HL-60 (cell line): Measurements from ENCODE around the gene ITGBL1.

ENCODE experiments used
- DNase-seq, 2 experiments: peaks; one replicate each; pipeline ENCODE4 v3.0.0-alpha.2; 2010 to 2020; ENCODE audit warnings: low read depth in 1 of 2, low spot score in 1 of 2
- H3K27ac ChIP-seq: fragments of 250-450 bp; sonication (Bioruptor Pico); replicated peaks from 2 replicates; pipeline ENCODE4 v1.5.1; 2020; ENCODE audit warnings: mild to moderate bottlenecking, moderate library complexity
- H3K27me3 ChIP-seq: fragments of 250-450 bp; sonication (Bioruptor Pico); 2 replicates; pipeline ENCODE4 v1.5.1; 2021; ENCODE audit warnings: mild to moderate bottlenecking, moderate library complexity; ENCODE audit not compliant: insufficient read depth, poor library complexity, severe bottlenecking
- H3K4me3 ChIP-seq: replicated peaks from 2 replicates; pipeline ENCODE4 v1.5.1; 2011; ENCODE audit warnings: mild to moderate bottlenecking, control low read depth, low read length; ENCODE audit not compliant: insufficient read depth
- GABPA ChIP-seq: IDR thresholded peaks from 2 replicates; pipeline ENCODE4 v1.6.1; 2012; ENCODE audit warnings: low read depth
- POLR2AphosphoS5 ChIP-seq: IDR thresholded peaks from 2 replicates; pipeline ENCODE4 v1.6.1; 2012; ENCODE audit warnings: low read depth
- SPI1 ChIP-seq: IDR thresholded peaks from 2 replicates; pipeline ENCODE4 v1.6.1; 2012; ENCODE audit warnings: low read depth, mild to moderate bottlenecking, borderline replicate concordance
- TF ChIP-seq, protein P1 (sequence below): IDR thresholded peaks from one replicate; pipeline ENCODE4 v1.5.1; 2011; ENCODE audit warnings: low read length, control low read depth, inconsistent platforms; ENCODE audit not compliant: insufficient read depth
- TF ChIP-seq, protein P2 (sequence below): IDR thresholded peaks from 2 replicates; pipeline ENCODE4 v1.6.1; 2012; ENCODE audit warnings: low read depth; ENCODE audit not compliant: insufficient replicate concordance

Gene ITGBL1

DNA sequence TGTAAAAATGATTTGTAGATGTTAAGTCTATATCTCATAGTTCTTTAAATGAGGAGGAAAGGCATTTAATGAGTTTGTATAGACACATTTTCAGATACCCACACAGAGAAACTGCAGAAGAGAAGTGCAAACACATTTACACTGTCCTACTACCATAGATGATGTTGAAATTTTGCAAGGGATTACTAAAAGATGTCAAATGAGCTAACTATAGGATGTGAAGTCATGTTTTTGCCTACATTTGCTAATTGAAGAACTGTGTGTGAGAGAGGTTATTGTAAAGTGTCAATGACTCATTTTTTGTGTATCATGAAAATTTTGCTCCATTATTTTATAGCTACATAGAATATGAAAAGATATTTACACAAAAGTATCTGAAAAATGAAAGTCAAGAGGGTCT lies 178.9 kb downstream of the ITGBL1 start:
- no peak for DNase-seq
- Histone ChIP-seq H3K4me3 (no peak overlapping the region), H3K27ac (no peak overlapping the region), H3K27me3 (no peaks in the 10 kb centered on the region)
- no peak for TF ChIP-seq SPI1
- TF ChIP-seq, protein P1, sequence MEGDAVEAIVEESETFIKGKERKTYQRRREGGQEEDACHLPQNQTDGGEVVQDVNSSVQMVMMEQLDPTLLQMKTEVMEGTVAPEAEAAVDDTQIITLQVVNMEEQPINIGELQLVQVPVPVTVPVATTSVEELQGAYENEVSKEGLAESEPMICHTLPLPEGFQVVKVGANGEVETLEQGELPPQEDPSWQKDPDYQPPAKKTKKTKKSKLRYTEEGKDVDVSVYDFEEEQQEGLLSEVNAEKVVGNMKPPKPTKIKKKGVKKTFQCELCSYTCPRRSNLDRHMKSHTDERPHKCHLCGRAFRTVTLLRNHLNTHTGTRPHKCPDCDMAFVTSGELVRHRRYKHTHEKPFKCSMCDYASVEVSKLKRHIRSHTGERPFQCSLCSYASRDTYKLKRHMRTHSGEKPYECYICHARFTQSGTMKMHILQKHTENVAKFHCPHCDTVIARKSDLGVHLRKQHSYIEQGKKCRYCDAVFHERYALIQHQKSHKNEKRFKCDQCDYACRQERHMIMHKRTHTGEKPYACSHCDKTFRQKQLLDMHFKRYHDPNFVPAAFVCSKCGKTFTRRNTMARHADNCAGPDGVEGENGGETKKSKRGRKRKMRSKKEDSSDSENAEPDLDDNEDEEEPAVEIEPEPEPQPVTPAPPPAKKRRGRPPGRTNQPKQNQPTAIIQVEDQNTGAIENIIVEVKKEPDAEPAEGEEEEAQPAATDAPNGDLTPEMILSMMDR = no peak
- no peak for TF ChIP-seq POLR2AphosphoS5
- no peak for TF ChIP-seq GABPA
- TF ChIP-seq, protein P2, sequence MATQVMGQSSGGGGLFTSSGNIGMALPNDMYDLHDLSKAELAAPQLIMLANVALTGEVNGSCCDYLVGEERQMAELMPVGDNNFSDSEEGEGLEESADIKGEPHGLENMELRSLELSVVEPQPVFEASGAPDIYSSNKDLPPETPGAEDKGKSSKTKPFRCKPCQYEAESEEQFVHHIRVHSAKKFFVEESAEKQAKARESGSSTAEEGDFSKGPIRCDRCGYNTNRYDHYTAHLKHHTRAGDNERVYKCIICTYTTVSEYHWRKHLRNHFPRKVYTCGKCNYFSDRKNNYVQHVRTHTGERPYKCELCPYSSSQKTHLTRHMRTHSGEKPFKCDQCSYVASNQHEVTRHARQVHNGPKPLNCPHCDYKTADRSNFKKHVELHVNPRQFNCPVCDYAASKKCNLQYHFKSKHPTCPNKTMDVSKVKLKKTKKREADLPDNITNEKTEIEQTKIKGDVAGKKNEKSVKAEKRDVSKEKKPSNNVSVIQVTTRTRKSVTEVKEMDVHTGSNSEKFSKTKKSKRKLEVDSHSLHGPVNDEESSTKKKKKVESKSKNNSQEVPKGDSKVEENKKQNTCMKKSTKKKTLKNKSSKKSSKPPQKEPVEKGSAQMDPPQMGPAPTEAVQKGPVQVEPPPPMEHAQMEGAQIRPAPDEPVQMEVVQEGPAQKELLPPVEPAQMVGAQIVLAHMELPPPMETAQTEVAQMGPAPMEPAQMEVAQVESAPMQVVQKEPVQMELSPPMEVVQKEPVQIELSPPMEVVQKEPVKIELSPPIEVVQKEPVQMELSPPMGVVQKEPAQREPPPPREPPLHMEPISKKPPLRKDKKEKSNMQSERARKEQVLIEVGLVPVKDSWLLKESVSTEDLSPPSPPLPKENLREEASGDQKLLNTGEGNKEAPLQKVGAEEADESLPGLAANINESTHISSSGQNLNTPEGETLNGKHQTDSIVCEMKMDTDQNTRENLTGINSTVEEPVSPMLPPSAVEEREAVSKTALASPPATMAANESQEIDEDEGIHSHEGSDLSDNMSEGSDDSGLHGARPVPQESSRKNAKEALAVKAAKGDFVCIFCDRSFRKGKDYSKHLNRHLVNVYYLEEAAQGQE = no peak

DNA sequence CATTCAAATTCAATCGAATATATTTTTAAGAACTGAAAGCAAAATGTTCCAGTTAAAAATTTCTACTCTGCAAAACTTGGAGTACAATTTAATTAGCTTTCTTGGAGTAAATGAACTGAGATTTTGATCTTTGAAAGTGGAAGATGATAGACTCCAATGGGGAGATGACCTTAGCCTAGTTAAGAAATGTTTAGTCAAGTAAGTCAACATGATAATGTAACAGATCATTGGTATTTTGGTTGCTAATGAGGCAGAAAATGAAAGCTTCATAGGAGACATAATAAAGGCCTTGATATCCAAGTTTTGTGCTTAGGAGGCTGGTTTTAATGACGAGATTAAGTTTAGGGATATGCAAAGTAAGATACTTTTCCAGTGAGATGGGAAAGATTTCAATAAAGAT lies 181.7 kb downstream of the ITGBL1 start:
- Histone ChIP-seq H3K4me3 (no peak overlapping the region), H3K27ac (no peak overlapping the region), H3K27me3 (no peaks in the 10 kb centered on the region)
- no peak for DNase-seq
- TF ChIP-seq POLR2AphosphoS5 (no peak), GABPA (no peak), SPI1 (no peak)
- TF ChIP-seq, protein P1 = no peak
- TF ChIP-seq, protein P2 = no peak

DNA sequence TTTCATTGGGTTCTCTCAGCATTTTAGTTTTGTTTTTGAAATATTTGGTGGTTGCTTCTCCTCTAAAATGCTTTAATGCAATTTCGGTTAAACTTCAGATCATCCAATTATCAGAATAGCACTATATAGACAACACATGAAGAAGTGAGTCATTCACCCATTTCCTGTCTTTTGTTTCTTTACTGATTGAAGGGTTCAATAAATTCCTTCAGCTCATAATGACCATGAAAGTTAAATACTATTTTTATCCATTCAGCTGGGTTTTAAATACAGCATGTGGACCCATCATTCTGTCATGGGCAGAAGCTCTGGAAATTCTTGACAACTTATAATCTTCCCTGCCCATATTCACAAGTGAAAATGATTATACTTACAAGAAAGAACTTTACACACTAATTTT lies 187.2 kb downstream of the ITGBL1 start:
- Histone ChIP-seq H3K27me3 (no peaks in the 10 kb centered on the region), H3K4me3 (no peak overlapping the region), H3K27ac (no peak overlapping the region)
- DNase-seq = no peak
- TF ChIP-seq GABPA = no peak
- no peak for TF ChIP-seq POLR2AphosphoS5
- TF ChIP-seq SPI1 = no peak
- TF ChIP-seq, protein P1 = no peak
- TF ChIP-seq, protein P2 = no peak
